ENCODE data around the gene EXOC2.

DNA sequence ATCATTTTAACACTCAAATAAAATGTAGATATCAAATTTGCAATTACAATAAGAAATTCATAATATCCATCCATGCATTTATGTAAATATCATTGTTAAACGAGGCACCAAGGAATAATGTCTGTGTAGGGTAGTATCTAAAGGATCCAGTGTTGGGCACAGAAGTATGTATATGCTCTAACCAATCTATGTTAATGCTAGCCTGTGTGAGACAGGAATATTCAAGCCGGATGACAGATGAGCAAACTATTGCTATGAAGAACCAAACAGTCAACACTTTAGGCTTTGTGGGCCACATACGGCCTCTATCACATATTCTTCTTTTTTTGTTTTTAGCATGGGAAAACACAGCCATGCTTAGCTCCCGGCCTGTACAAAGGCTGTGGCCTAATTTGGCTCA is 81.0 kb downstream of the EXOC2 start:
- no peak for TF ChIP-seq POLR2AphosphoS5 (IDR thresholded peaks at IDR 0.05)
- TF ChIP-seq CTCF (IDR thresholded peaks at IDR 0.05): no peak
